ENCODE data around the gene NUCB1. TPM values are rescaled to one million over a fixed set of nuclear protein-coding genes. Genes with fewer than 3 reads are reported as not detected.
"Not testable (repeated sequence)": the region's sequence is repeated elsewhere in the genome, so short reads cannot be mapped to it uniquely, and the experiment has no call there.

NUCB1 gene
- total RNA-seq, 1 donor from 2014 or later = 215 TPM

- H3K9me3 Mint-ChIP-seq (ENCODE audit: low read depth) = no peaks in the 10 kb centered on the region
- TF ChIP-seq CTCF (IDR thresholded peaks at IDR 0.05) = no peak
- H3K36me3 Mint-ChIP-seq (ENCODE audit: low read depth) = peaks cover 23% of the 10 kb centered on the region
- H3K4me1 Mint-ChIP-seq (ENCODE audit: low read depth) = peaks cover 16% of the 10 kb centered on the region
- no peaks in the 10 kb centered on the region for H3K27me3 Mint-ChIP-seq (ENCODE audit: low read depth)
- H3K4me3 Mint-ChIP-seq (ENCODE audit: unreplicated experiment) = no peak overlapping the region
- no peak for DNase-seq (ENCODE audit: low spot score)
- H3K27ac Mint-ChIP-seq (ENCODE audit: unreplicated experiment) = no peak overlapping the region
Observed at GRCh38 chr19:48921721-48922500, 21.8 kb downstream of the NUCB1 start.

GRCh38 chr19:48922548-48923490, 22.7 kb downstream of the NUCB1 start:
- no peak for TF ChIP-seq CTCF (IDR thresholded peaks at IDR 0.05)
- Mint-ChIP-seq H3K27ac (ENCODE audit: unreplicated experiment) (no peak overlapping the region), H3K27me3 (ENCODE audit: low read depth) (no peaks in the 10 kb centered on the region), H3K4me1 (ENCODE audit: low read depth) (peaks cover 20% of the 10 kb centered on the region), H3K36me3 (ENCODE audit: low read depth) (peaks cover 23% of the 10 kb centered on the region), H3K9me3 (ENCODE audit: low read depth) (no peaks in the 10 kb centered on the region), H3K4me3 (ENCODE audit: unreplicated experiment) (no peak overlapping the region)
- no peak for DNase-seq (ENCODE audit: low spot score)

GRCh38 chr19:48925240-48925843, 25.2 kb downstream of the NUCB1 start:
- no peaks in the 10 kb centered on the region for H3K9me3 Mint-ChIP-seq (ENCODE audit: low read depth)
- no peak for TF ChIP-seq CTCF (IDR thresholded peaks at IDR 0.05)
- H3K27ac Mint-ChIP-seq (ENCODE audit: unreplicated experiment) = peak overlapping the region; percentile 98
- no peaks in the 10 kb centered on the region for H3K27me3 Mint-ChIP-seq (ENCODE audit: low read depth)
- no peak for DNase-seq (ENCODE audit: low spot score)
- H3K4me1 Mint-ChIP-seq (ENCODE audit: low read depth) = peaks cover 20% of the 10 kb centered on the region
- H3K36me3 Mint-ChIP-seq (ENCODE audit: low read depth) = peaks cover 12% of the 10 kb centered on the region
- no peak overlapping the region for H3K4me3 Mint-ChIP-seq (ENCODE audit: unreplicated experiment)

- H3K27ac Mint-ChIP-seq (ENCODE audit: unreplicated experiment) = peak overlapping the region; percentile 98
Observed at GRCh38 chr19:48925890-48926289, 25.8 kb downstream of the NUCB1 start.

GRCh38 chr19:48926909-48927308, 26.8 kb downstream of the NUCB1 start:
- peaks cover 20% of the 10 kb centered on the region for H3K4me1 Mint-ChIP-seq (ENCODE audit: low read depth)
- no peaks in the 10 kb centered on the region for H3K27me3 Mint-ChIP-seq (ENCODE audit: low read depth)
- no peak for TF ChIP-seq CTCF (IDR thresholded peaks at IDR 0.05)
- H3K4me3 Mint-ChIP-seq (ENCODE audit: unreplicated experiment) = no peak overlapping the region
- peaks cover 6% of the 10 kb centered on the region for H3K36me3 Mint-ChIP-seq (ENCODE audit: low read depth)
- DNase-seq (ENCODE audit: low spot score) = no peak
- peak overlapping the region; percentile 98 for H3K27ac Mint-ChIP-seq (ENCODE audit: unreplicated experiment)
- H3K9me3 Mint-ChIP-seq (ENCODE audit: low read depth) = no peaks in the 10 kb centered on the region

More at GRCh38 chr19:48925890-48926289, 25.8 kb downstream of the NUCB1 start:
- Mint-ChIP-seq H3K4me1 (ENCODE audit: low read depth) (peaks cover 20% of the 10 kb centered on the region), H3K36me3 (ENCODE audit: low read depth) (peaks cover 12% of the 10 kb centered on the region)
- not testable (repeated sequence) for H3K27me3 Mint-ChIP-seq (ENCODE audit: low read depth); H3K9me3 Mint-ChIP-seq (ENCODE audit: low read depth); DNase-seq (ENCODE audit: low spot score); H3K4me3 Mint-ChIP-seq (ENCODE audit: unreplicated experiment)

GRCh38 chr19:48927692-48928091, 27.6 kb downstream of the NUCB1 start:
- H3K4me3 Mint-ChIP-seq (ENCODE audit: unreplicated experiment); DNase-seq (ENCODE audit: low spot score); H3K36me3 Mint-ChIP-seq (ENCODE audit: low read depth); H3K27me3 Mint-ChIP-seq (ENCODE audit: low read depth); H3K9me3 Mint-ChIP-seq (ENCODE audit: low read depth): not testable (repeated sequence)
- H3K4me1 Mint-ChIP-seq (ENCODE audit: low read depth) = peaks cover 20% of the 10 kb centered on the region
- H3K27ac Mint-ChIP-seq (ENCODE audit: unreplicated experiment) = peak overlapping the region; percentile 98
